Kidney epithelial cell (primary cell): ENCODE measurements around the gene RFTN1. TPM values are rescaled to one million over a fixed set of nuclear protein-coding genes. Genes with fewer than 3 reads are reported as not detected.

Experiments used
- DNase-seq: peaks from one replicate; pipeline ENCODE4 v3.0.0-alpha.2; 2010; ENCODE audit warnings: low read depth
- H3K27me3 ChIP-seq: 2 replicates; pipeline ENCODE4 v1.6.0; 2011; ENCODE audit warnings: low read length; ENCODE audit not compliant: control insufficient read depth, insufficient read depth
- H3K36me3 ChIP-seq: 2 replicates; pipeline ENCODE4 v1.5.1; 2011; ENCODE audit warnings: low read length; ENCODE audit not compliant: control insufficient read depth, insufficient read depth
- H3K4me3 ChIP-seq: 2 replicates; pipeline ENCODE4 v1.5.1; 2011; ENCODE audit warnings: low read depth, mild to moderate bottlenecking, control low read depth, low read length
- total RNA-seq: library from RNA; depleted of rRNA; stranded (reverse); fragments of >200 nt; gene quantifications from 2 replicates; pipeline ENCODE4 v1.2.3, GENCODE V29; 2015
- TF ChIP-seq, protein P1 (sequence below): IDR thresholded peaks from 2 replicates; pipeline ENCODE4 v1.5.1; 2011; ENCODE audit warnings: mild to moderate bottlenecking, moderate library complexity, low read length, control low read depth, inconsistent platforms; ENCODE audit not compliant: insufficient read depth, poor library complexity, severe bottlenecking

RFTN1 gene
- total RNA-seq, 1 donor from 2014 or later = 50.7 TPM

DNA sequence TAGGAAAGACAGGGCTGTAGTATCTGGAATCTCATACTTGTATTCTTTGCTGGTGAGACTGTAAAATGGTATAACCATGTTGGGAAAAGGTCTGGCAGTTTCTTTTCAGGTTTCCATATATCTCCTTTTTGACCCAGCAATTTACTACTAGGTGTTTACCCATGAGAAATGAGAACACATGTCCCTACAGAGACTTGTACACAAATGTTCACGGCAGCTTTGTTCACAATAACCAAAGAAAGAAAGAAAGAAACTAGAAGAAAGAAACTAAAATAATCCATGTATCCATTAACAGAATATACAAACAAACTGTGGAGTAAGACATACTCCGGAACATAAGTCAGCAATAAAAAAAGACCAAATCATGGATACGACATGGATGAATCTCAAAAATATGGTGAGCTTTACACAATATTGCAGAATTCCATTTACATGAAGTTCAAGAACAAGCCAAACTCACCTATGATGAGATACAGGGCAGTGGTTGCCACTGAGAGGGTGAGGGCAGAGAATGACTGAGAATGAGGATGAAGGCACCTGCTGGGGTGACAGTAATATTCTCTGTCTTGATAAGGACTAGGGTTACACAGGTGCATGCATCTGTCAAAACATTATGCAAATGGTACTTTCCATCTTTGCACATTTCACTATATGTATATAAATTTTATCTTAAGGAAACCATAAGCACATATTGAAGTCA, 2.7 kb downstream of the RFTN1 start:
- no peaks in the 10 kb centered on the region for H3K27me3 ChIP-seq
- H3K4me3 ChIP-seq = no peak overlapping the region
- TF ChIP-seq, protein P1, sequence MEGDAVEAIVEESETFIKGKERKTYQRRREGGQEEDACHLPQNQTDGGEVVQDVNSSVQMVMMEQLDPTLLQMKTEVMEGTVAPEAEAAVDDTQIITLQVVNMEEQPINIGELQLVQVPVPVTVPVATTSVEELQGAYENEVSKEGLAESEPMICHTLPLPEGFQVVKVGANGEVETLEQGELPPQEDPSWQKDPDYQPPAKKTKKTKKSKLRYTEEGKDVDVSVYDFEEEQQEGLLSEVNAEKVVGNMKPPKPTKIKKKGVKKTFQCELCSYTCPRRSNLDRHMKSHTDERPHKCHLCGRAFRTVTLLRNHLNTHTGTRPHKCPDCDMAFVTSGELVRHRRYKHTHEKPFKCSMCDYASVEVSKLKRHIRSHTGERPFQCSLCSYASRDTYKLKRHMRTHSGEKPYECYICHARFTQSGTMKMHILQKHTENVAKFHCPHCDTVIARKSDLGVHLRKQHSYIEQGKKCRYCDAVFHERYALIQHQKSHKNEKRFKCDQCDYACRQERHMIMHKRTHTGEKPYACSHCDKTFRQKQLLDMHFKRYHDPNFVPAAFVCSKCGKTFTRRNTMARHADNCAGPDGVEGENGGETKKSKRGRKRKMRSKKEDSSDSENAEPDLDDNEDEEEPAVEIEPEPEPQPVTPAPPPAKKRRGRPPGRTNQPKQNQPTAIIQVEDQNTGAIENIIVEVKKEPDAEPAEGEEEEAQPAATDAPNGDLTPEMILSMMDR = no peak
- no peak for DNase-seq
- H3K36me3 ChIP-seq = no peaks in the 10 kb centered on the region

DNA sequence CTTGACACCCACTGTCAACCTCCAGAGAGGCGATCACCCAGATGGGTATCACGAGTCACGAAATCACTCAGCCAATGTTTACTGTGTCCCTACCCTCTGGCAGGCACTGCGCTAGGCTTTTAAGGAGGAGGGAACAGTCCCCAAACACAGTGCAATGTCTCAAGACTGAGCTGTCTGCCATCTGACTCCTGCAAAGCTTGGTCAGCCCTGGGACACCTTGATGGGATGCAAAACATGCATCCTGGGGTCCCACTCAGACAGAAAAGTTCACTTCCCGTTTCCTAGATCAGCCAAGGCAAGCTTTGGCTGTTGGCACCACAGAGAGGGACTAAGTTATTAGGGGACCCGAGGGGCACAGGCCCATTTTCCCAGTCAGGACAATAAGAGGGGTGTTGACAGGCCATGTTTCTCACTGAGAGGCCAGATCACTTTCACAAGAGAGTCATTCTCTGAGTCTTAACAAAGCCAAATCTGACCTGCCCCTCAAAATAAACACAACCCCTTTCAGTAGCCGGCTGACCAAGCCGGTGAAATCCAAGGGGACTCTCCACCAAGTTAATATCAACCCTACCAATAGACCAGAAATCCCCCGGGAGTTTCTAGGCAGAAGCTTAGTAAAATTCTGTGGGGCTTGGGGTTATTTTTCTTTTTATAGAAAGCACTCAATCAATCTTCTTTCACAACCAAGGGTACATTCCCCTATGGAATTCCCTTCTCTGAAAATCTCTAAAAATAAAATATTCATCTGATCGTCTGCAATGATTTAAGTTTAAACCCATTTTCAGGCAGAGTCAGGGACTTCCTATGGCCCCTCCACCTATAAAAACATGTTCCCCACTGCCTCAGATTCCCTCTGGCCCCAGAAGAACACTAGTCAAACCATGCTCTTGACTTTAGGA, 3.5 kb downstream of the RFTN1 start:
- H3K4me3 ChIP-seq = no peak overlapping the region
- H3K27me3 ChIP-seq = no peaks in the 10 kb centered on the region
- no peaks in the 10 kb centered on the region for H3K36me3 ChIP-seq
- TF ChIP-seq, protein P1 = no peak
- no peak for DNase-seq

DNA sequence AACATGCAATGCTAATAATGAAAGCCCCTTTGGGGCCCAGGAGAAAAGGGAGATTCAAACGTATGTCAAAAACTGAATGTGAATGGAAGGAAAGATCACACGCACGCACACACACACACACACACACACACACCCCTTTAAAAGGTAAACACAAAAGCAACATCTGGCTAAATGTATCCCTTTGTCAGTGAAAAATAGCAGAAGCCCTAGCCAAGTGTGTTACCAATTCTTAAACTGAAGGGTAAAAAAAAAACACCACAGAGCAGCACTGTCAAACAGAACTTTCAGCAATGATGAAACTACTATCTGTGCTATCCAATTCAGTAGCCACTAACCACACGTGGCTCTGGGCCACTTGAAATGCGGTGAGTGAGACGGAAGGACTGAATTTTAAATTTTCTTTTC, 4.9 kb downstream of the RFTN1 start:
- Histone ChIP-seq H3K4me3 (no peak overlapping the region), H3K36me3 (no peaks in the 10 kb centered on the region), H3K27me3 (no peaks in the 10 kb centered on the region)
- DNase-seq = no peak
- TF ChIP-seq, protein P1 = no peak

DNA sequence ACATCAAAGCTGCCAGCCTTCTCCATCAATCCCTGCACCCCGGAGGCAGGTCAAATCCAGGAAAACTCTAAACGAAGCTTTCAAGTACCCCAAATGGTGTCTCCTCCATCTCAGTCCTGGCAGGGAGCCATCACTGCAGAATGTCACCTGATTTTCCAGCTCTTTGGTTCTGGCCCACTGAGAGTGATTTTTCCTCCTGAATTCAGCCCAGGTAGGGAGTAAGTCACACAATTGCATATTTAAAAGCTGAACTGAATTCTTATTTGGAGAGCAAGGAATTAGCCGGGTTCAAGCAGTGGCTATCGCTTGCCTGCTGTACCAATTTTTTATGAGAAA, 5.3 kb downstream of the RFTN1 start:
- no peaks in the 10 kb centered on the region for H3K27me3 ChIP-seq
- H3K36me3 ChIP-seq = no peaks in the 10 kb centered on the region
- no peak overlapping the region for H3K4me3 ChIP-seq
- TF ChIP-seq, protein P1 = no peak
- no peak for DNase-seq

DNA sequence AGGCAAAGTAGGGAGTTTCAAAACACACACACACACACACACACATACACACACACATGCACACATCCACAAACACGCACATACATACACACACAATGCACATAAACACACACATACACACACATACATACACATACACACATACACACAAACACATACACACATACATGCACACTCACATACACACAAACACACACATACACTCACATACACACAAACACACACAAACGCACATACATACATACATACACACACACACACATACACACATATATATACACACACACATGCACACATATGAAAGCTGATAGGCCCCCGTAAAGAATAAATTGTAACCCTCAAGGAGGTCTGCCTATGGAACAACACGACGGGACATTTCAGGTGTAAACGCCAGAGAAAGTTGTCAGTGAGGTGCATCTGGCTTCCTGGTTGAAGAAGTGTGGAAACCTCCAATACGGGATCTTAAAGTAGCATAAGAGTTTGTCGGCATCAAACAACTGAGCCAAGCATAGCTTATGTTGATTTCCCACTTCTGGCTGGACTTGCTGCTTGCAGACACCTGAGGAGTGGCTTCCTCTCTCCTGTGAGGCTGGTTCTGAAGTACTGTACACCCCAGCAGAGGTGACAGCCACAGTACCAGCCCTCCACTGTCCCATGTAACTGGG, 5.8 kb downstream of the RFTN1 start:
- no peak for DNase-seq
- H3K27me3 ChIP-seq = no peaks in the 10 kb centered on the region
- no peaks in the 10 kb centered on the region for H3K36me3 ChIP-seq
- TF ChIP-seq, protein P1 = no peak
- no peak overlapping the region for H3K4me3 ChIP-seq
